C4-2B (cell line): ENCODE data around the gene ZNF532.

Experiments used
- CTCF ChIP-seq: fragments of 450-650 bp; conservative IDR thresholded peaks from 2 replicates; pipeline ENCODE4 v1.5.1; 2017; ENCODE audit warnings: mild to moderate bottlenecking
- ZFX ChIP-seq: fragments of 450-650 bp; IDR thresholded peaks from 2 replicates; pipeline ENCODE4 v1.6.1; 2017

GRCh38 chr18:58990720-58991119, 126.0 kb downstream of the ZNF532 start:
- TF ChIP-seq CTCF, result no peak
- TF ChIP-seq ZFX, result no peak
